ENCODE data around the gene MAML3.

The MAML3 gene

GRCh38 chr4:139854668-139855403 lies 299.1 kb downstream of the MAML3 start:
- no peak for DNase-seq

GRCh38 chr4:139853309-139853708 lies 300.7 kb downstream of the MAML3 start:
- DNase-seq = no peak

GRCh38 chr4:139852612-139853269 lies 301.2 kb downstream of the MAML3 start:
- DNase-seq = no peak

GRCh38 chr4:139851639-139852038 lies 302.3 kb downstream of the MAML3 start:
- no peak for DNase-seq

- DNase-seq = no peak
Measured at GRCh38 chr4:139851133-139851532, 302.9 kb downstream of the MAML3 start.

GRCh38 chr4:139849219-139849618 lies 304.8 kb downstream of the MAML3 start:
- no peak for DNase-seq

GRCh38 chr4:139848028-139848427 lies 306.0 kb downstream of the MAML3 start:
- DNase-seq = no peak

- no peak for DNase-seq
Measured at GRCh38 chr4:139847602-139848001, 306.4 kb downstream of the MAML3 start.

GRCh38 chr4:139846766-139847165 lies 307.2 kb downstream of the MAML3 start:
- no peak for DNase-seq

GRCh38 chr4:139845453-139846093 lies 308.4 kb downstream of the MAML3 start:
- DNase-seq = no peak

GRCh38 chr4:139844459-139845036 lies 309.4 kb downstream of the MAML3 start:
- no peak for DNase-seq

GRCh38 chr4:139844057-139844456 lies 309.9 kb downstream of the MAML3 start:
- no peak for DNase-seq

GRCh38 chr4:139843641-139844040 lies 310.3 kb downstream of the MAML3 start:
- no peak for DNase-seq

- DNase-seq = no peak
Measured at GRCh38 chr4:139841464-139842195, 312.4 kb downstream of the MAML3 start.

GRCh38 chr4:139840773-139841172 lies 313.2 kb downstream of the MAML3 start:
- DNase-seq = no peak

GRCh38 chr4:139839403-139840031 lies 314.5 kb downstream of the MAML3 start:
- no peak for DNase-seq

- no peak for DNase-seq
Measured at GRCh38 chr4:139838811-139839210, 315.2 kb downstream of the MAML3 start.

GRCh38 chr4:139834981-139835391 lies 319.0 kb downstream of the MAML3 start:
- DNase-seq = no peak

- no peak for DNase-seq
Measured at GRCh38 chr4:139834226-139834662, 319.7 kb downstream of the MAML3 start.

GRCh38 chr4:139833151-139833910 lies 320.7 kb downstream of the MAML3 start:
- DNase-seq = no peak

- no peak for DNase-seq
Measured at GRCh38 chr4:139828966-139829664, 324.9 kb downstream of the MAML3 start.
